Measurements from ENCODE around the gene DUSP7.

- TF ChIP-seq CTCF (IDR thresholded peaks at IDR 0.05; ENCODE audit: poor library complexity): no peak
- no peak for TF ChIP-seq EZH2phosphoT487 (IDR thresholded peaks at IDR 0.05; ENCODE audit: low read depth, severe bottlenecking, unreplicated experiment)
Observed at GRCh38 chr3:52086976-52087663, 30.7 kb upstream of the DUSP7 start.

Measured in hepatocyte (in vitro differentiated cells).